Epithelial cell of alveolus of lung (primary cell): ENCODE measurements around the gene MS4A6A. TPM values are rescaled to one million over a fixed set of nuclear protein-coding genes. Genes with fewer than 3 reads are reported as not detected.

ENCODE experiments used
- total RNA-seq: library from RNA; depleted of rRNA; stranded (reverse); fragments of >200 nt; gene quantifications from 2 replicates; pipeline ENCODE4 v1.2.1, GENCODE V29; 2015

Gene MS4A6A
- not detected in 2 replicates for total RNA-seq

GRCh38 chr11:60182541-60183330 lies at the start of gene MS4A6A:
MS4A6A (minus strand) TSS chr11:60183083; CDS start chr11:60181727, 1,356 bp downstream.

Other genes with a start within 250 kb of the MS4A6A start
- not detected in 2 replicates for gene OOSP1, start 244.7 kb downstream of the MS4A6A start, total RNA-seq
- not detected in 2 replicates for gene OOSP4A, start 219.1 kb downstream of the MS4A6A start, total RNA-seq
- gene OOSP4B, start 165.9 kb downstream of the MS4A6A start, total RNA-seq, result not detected in 2 replicates
- gene OOSP2, start 142.7 kb downstream of the MS4A6A start, total RNA-seq, result not detected in 2 replicates
- gene MS4A3, start 126.4 kb downstream of the MS4A6A start, total RNA-seq, result not detected in 2 replicates
- not detected in 2 replicates for gene MS4A2, start 94.4 kb downstream of the MS4A6A start, total RNA-seq
- not detected in 2 replicates for gene MS4A4E, start 60.1 kb upstream of the MS4A6A start, total RNA-seq
- 10.5 TPM in 1 of 2 replicates, not detected in the other for gene MS4A4A, start 97.6 kb upstream of the MS4A6A start, total RNA-seq
- gene MS4A6E, start 144.2 kb upstream of the MS4A6A start, total RNA-seq, result not detected in 2 replicates
- gene MS4A7, start 195.4 kb upstream of the MS4A6A start, total RNA-seq, result not detected in 2 replicates
- not detected in 2 replicates for gene MS4A14, start 213.4 kb upstream of the MS4A6A start, total RNA-seq
- gene MS4A5, start 246.5 kb upstream of the MS4A6A start, total RNA-seq, result not detected in 2 replicates